HG03354 (cell line): ENCODE data around the gene AIFM3.

ENCODE experiments used
- ATAC-seq: cut with Tn5 transposase; IDR thresholded peaks from one replicate; pipeline ENCODE4 v1.9.1; 2021; ENCODE audit warnings: mild to moderate bottlenecking; ENCODE audit not compliant: unreplicated experiment, poor library complexity, severe bottlenecking

The AIFM3 gene

GRCh38 chr22:20955548-20955947 lies 11.5 kb upstream of the AIFM3 start:
- ATAC-seq = no peak

- ATAC-seq = no peak
Measured at GRCh38 chr22:20956258-20957101, 10.6 kb upstream of the AIFM3 start.

GRCh38 chr22:20957102-20957682 lies 9.9 kb upstream of the AIFM3 start:
- ATAC-seq = no peak

- ATAC-seq = no peak
Measured at GRCh38 chr22:20957683-20958431, 9.2 kb upstream of the AIFM3 start.

GRCh38 chr22:20959578-20960461 lies 7.2 kb upstream of the AIFM3 start:
- ATAC-seq = no peak

GRCh38 chr22:20960609-20961008 lies 6.4 kb upstream of the AIFM3 start:
- ATAC-seq = no peak

GRCh38 chr22:20962491-20962945 lies 4.5 kb upstream of the AIFM3 start:
- ATAC-seq = no peak

GRCh38 chr22:20963201-20964052 lies 3.6 kb upstream of the AIFM3 start:
- no peak for ATAC-seq

- no peak for ATAC-seq
Measured at GRCh38 chr22:20964090-20964798, 2.8 kb upstream of the AIFM3 start.

GRCh38 chr22:20964799-20965103 lies 2.3 kb upstream of the AIFM3 start:
- no peak for ATAC-seq

GRCh38 chr22:20965104-20965887 lies 1.8 kb upstream of the AIFM3 start:
- no peak for ATAC-seq

GRCh38 chr22:20965888-20966855 lies 883 bp upstream of the AIFM3 start:
- ATAC-seq = no peak

- ATAC-seq = no peak
Measured at GRCh38 chr22:20967697-20968211, 699 bp downstream of the AIFM3 start.

- ATAC-seq = no peak
Measured at GRCh38 chr22:20968281-20968977, 1.4 kb downstream of the AIFM3 start.

- no peak for ATAC-seq
Measured at GRCh38 chr22:20970939-20971657, 4.0 kb downstream of the AIFM3 start.
